ENCODE data around the gene DUSP9. TPM values are rescaled to one million over a fixed set of nuclear protein-coding genes. Genes with fewer than 3 reads are reported as not detected.
"Not testable (repeated sequence)": the region's sequence is repeated elsewhere in the genome, so short reads cannot be mapped to it uniquely, and the experiment has no call there.

The DUSP9 gene
- total and polyA plus RNA-seq, 8 donors, result 0.10 to 0.56 (median 0.23) TPM; not detected in 1

DNA sequence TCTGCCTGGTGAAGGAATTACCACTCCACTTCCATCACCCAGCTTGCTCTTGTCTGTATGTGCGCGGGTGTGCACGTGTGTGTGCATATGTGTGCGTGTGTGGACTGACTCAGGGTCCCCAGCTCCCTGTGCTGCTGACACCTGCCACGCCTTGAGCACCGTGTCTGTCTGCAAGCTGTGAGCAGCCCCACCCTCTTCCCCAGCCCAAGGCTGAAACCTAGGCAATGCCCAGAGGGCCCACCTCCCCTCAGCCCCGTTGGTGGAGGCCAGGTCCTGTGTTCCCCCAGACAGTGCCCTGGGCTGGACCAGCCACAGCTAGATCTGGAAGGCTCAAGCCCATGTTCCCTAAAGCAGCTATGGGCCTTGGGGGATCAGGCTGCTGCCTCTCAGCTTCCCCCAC lies 46.1 kb upstream of the DUSP9 start:
- TF ChIP-seq CTCF (IDR thresholded peaks at IDR 0.05), result no peak
- no peak overlapping the region for H3K27ac ChIP-seq
- intact Hi-C loops (cut with DNase I), result no loop called here
- peaks cover 0 to 24% of the 10 kb centered on the region in 2 donors for H3K4me1 ChIP-seq
- H3K36me3 ChIP-seq, result no peaks in the 10 kb centered on the region
- H3K27me3 ChIP-seq, result no peaks in the 10 kb centered on the region
- no peak for ATAC-seq
- H3K4me3 ChIP-seq, result no peak overlapping the region
- no peaks in the 10 kb centered on the region for H3K9me3 ChIP-seq
- no peak for DNase-seq

- DNase-seq (no peak), ATAC-seq (no peak)
- H3K27ac ChIP-seq, result no peak overlapping the region
- H3K4me3 ChIP-seq, result no peak overlapping the region
- H3K9me3 ChIP-seq, result no peaks in the 10 kb centered on the region
- no peaks in the 10 kb centered on the region for H3K27me3 ChIP-seq
- H3K4me1 ChIP-seq, result peaks cover 0 to 23% of the 10 kb centered on the region in 2 donors
- intact Hi-C loops (cut with DNase I), result no loop called here
- H3K36me3 ChIP-seq, result no peaks in the 10 kb centered on the region
- TF ChIP-seq CTCF (IDR thresholded peaks at IDR 0.05), result no peak
These were observed 45.4 kb upstream of the DUSP9 start for GRCh38 chrX:153601511-153602110.

DNA sequence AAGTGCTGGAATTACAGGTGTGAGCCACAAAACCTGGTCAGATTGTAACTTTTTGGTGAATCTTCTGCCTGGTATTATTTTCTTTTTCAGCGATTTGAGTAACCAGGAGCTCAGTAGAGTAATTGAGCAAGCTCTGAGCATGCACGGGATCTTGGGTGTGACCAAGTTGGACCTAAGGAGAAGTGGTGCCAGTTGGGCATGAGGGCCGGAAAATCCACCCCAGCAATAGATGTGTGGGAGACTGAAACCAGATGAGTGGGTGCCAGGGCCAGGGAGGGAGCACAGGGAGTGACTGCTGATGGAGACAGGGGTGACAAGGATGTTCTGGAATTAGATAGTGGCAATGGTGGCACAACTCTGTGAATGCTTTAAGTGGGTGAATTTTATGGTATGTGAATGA lies 44.4 kb upstream of the DUSP9 start:
- ATAC-seq (no peak), DNase-seq (no peak)
- no peak for TF ChIP-seq CTCF (IDR thresholded peaks at IDR 0.05)
- Histone ChIP-seq H3K27ac (no peak overlapping the region), H3K4me1 (peaks cover 0 to 15% of the 10 kb centered on the region in 2 donors), H3K36me3 (no peaks in the 10 kb centered on the region), H3K27me3 (no peaks in the 10 kb centered on the region), H3K9me3 (no peaks in the 10 kb centered on the region), H3K4me3 (no peak overlapping the region)
- intact Hi-C loops (cut with DNase I), result no loop called here

- H3K4me3 ChIP-seq, result no peak overlapping the region
- DNase-seq (no peak), ATAC-seq (no peak)
- H3K9me3 ChIP-seq, result no peaks in the 10 kb centered on the region
- intact Hi-C loops (cut with DNase I), result no loop called here
- no peaks in the 10 kb centered on the region for H3K27me3 ChIP-seq
- H3K27ac ChIP-seq, result no peak overlapping the region
- TF ChIP-seq CTCF (IDR thresholded peaks at IDR 0.05), result no peak
- H3K4me1 ChIP-seq, result peaks cover 0 to 9% of the 10 kb centered on the region in 2 donors
- H3K36me3 ChIP-seq, result no peaks in the 10 kb centered on the region
These were observed 43.8 kb upstream of the DUSP9 start for GRCh38 chrX:153603131-153603656.

DNA sequence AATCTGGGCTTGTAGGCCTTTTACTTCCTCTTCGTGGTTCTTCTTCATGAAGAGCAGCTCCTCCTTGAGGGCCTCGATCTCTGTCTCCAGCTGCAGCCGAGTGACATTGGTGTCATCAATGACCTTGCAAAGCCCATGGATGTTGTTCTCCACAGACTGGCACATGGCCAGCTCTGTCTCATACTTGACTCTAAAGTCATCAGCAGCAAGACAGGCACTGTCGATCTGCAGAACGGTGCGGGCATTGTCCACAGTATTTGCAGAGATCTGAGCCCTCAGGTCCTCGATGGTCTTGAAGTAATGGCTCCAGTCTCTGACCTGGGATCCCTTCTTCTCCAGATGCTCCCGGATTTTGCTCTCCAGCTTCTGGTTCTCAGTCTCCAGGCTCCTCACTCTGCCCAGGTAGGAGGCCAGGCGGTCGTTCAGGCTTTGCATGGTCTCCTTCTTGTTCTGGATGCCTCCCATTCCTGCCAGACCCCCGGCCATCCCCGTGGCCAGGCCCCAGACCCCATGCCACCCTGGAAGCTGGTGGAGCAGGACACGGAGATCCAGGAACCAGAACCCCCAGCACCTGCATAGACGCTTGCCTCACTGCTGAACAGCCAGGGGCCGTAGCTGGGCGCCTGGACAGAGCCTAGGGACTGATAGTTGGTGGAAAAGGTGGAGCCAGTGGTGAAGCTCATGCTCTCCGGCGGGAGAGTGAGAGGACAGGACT lies 42.2 kb upstream of the DUSP9 start:
- intact Hi-C loops (cut with DNase I); H3K4me1 ChIP-seq; H3K27me3 ChIP-seq; H3K4me3 ChIP-seq; ATAC-seq; H3K9me3 ChIP-seq; H3K36me3 ChIP-seq; H3K27ac ChIP-seq; DNase-seq: not testable (repeated sequence)
